Endothelial cell of umbilical vein (primary cell): ENCODE measurements around the gene NUDT4B. TPM values are rescaled to one million over a fixed set of nuclear protein-coding genes. Genes with fewer than 3 reads are reported as not detected.
"Not testable (repeated sequence)": the region's sequence is repeated elsewhere in the genome, so short reads cannot be mapped to it uniquely, and the experiment has no call there.

Experiments used
- Bru-seq: library from RNA; stranded (reverse); fragments of 400-500 nt; gene quantifications from one replicate; lab custom pipeline; 2021; lab: Mats Ljungman, UMichigan
- BruChase-seq, 2 experiments: library from RNA; stranded (reverse); fragments of 400-500 nt; gene quantifications; one replicate each; lab custom pipeline; 2021; lab: Mats Ljungman, UMichigan
- BruUV-seq: library from RNA; stranded (reverse); fragments of 400-500 nt; replicated peaks from 2 replicates; lab custom pipeline; 2021; lab: Mats Ljungman, UMichigan
- CTCF ChIA-PET: fragments of 300-600, 350-600 bp; sonication (Branson Sonifier 250); formaldehyde crosslinking; loops from one replicate; lab custom pipeline; 2021; ENCODE audit warnings: antibody characterized with exemption, inconsistent platforms; lab: Charles Lee
- POLR2A ChIA-PET: fragments of 300-600, 350-600 bp; sonication (Branson Sonifier 250); formaldehyde crosslinking; loops from one replicate; lab custom pipeline; 2021; ENCODE audit warnings: antibody characterized with exemption, inconsistent platforms; lab: Charles Lee
- DNase-seq: peaks from one replicate; pipeline ENCODE4 v3.0.0-alpha.2; 2011; ENCODE audit warnings: low read depth, low spot score
- FAIRE-seq: peaks from 2 replicates; lab custom pipeline; 2011; peaks lifted over from hg19 to GRCh38; lab: Jason Lieb, UNC
- H2AFZ ChIP-seq: 2 replicates; pipeline ENCODE4 v1.6.0; 2012; ENCODE audit warnings: low read depth, low read length, control low read depth, inconsistent platforms
- H3K27ac ChIP-seq: 2 replicates; pipeline ENCODE4 v1.5.1; 2011; ENCODE audit warnings: low read depth, mild to moderate bottlenecking, control low read depth, low read length, moderate library complexity; ENCODE audit not compliant: insufficient read depth
- H3K27me3 ChIP-seq, 2 experiments: 2 replicates each; pipeline versions ENCODE4 v1.6.0 to v1.6.1; 2011; ENCODE audit warnings: low read length in 2 of 2, mixed read lengths in 1 of 2; ENCODE audit not compliant: control insufficient read depth in 2 of 2, insufficient read depth in 2 of 2
- H3K36me3 ChIP-seq, 2 experiments: 2 replicates in 1 of 2; 3 replicates in 1 of 2; pipeline ENCODE4 v1.5.1; 2011; ENCODE audit warnings: low read length in 2 of 2, mild to moderate bottlenecking in 1 of 2, moderate library complexity in 1 of 2; ENCODE audit not compliant: control insufficient read depth in 2 of 2, insufficient read depth in 2 of 2; ENCODE audit errors: extremely low read depth in 1 of 2
- H3K4me1 ChIP-seq: 3 replicates; pipeline ENCODE4 v1.5.1; 2011; ENCODE audit warnings: mild to moderate bottlenecking, low read length; ENCODE audit not compliant: control insufficient read depth, insufficient read depth; ENCODE audit errors: extremely low read depth
- H3K4me2 ChIP-seq: 2 replicates; pipeline ENCODE4 v1.6.1; 2011; ENCODE audit warnings: low read length, control low read depth, mixed read lengths; ENCODE audit not compliant: insufficient read depth
- H3K4me3 ChIP-seq, 3 experiments: fragments of 200-600 bp in 1 of 3; sonication (generic), shearing (Covaris generic) in 1 of 3; replicated peaks in 1 of 3; 2 replicates each; pipeline ENCODE4 v1.5.1; 2011 to 2016; ENCODE audit warnings: control low read depth in 3 of 3, low read length in 3 of 3, mild to moderate bottlenecking in 2 of 3, inconsistent platforms in 1 of 3, low read depth in 1 of 3, moderate library complexity in 1 of 3; ENCODE audit not compliant: insufficient read depth in 1 of 3
- H3K79me2 ChIP-seq: 2 replicates; pipeline ENCODE4 v1.6.0; 2012; ENCODE audit warnings: low read length, inconsistent platforms; ENCODE audit not compliant: control insufficient read depth, insufficient read depth
- H3K9ac ChIP-seq: replicated peaks from 2 replicates; pipeline ENCODE3; 2011; ENCODE audit warnings: low read length, control low read depth; ENCODE audit not compliant: insufficient read depth; ENCODE audit errors: extremely low read depth
- H3K9me1 ChIP-seq: replicated peaks from 3 replicates; pipeline ENCODE4 v1.6.0; 2011; ENCODE audit warnings: mild to moderate bottlenecking, low read length; ENCODE audit not compliant: control insufficient read depth, insufficient read depth; ENCODE audit errors: extremely low read depth
- H3K9me3 ChIP-seq: replicated peaks from 2 replicates; pipeline ENCODE4 v1.5.1; 2012; ENCODE audit warnings: low read length, inconsistent platforms; ENCODE audit not compliant: control insufficient read depth, insufficient read depth
- H4K20me1 ChIP-seq: replicated peaks from 2 replicates; pipeline ENCODE3; 2011; ENCODE audit warnings: mild to moderate bottlenecking, low read length; ENCODE audit not compliant: control insufficient read depth, insufficient read depth; ENCODE audit errors: extremely low read depth
- dilution Hi-C: fragments of 300-500 bp; cut with MboI; formaldehyde crosslinking; loops from one replicate; pipeline ENCODE4 v1.15.0; 2019; ENCODE audit warnings: low sequenced_read_pairs; ENCODE audit not compliant: extremely low pct_ligation_motif_present
- intact Hi-C: fragments of 100-400 bp; cut with micrococcal nuclease; formaldehyde crosslinking; loops from one replicate; pipeline ENCODE4 v1.10.0; 2022
- long read RNA-seq: library from polyadenylated mRNA; stranded (forward); transcript quantifications from one replicate; pipeline ENCODE4 v2.0.0, GENCODE V29; 2021
- polyA minus RNA-seq, 3 experiments: library from RNA; depleted of rRNA, polyadenylated mRNA; stranded (reverse); fragments of >200 nt; gene quantifications; 1 replicate in 1 of 3; 2 replicates in 2 of 3; pipeline ENCODE4 v1.2.3, GENCODE V29; 2011
- polyA plus RNA-seq, 4 experiments: library from polyadenylated mRNA; depleted of rRNA in 3 of 4; stranded (reverse) in 3 of 4; unstranded in 1 of 4; fragments of >200 nt; gene quantifications; 2 replicates each; pipeline versions ENCODE4 v1.2.1 to v1.2.3, GENCODE V29; 2011 to 2012; ENCODE audit warnings: missing spikeins in 1 of 4
- total RNA-seq: library from RNA; stranded (reverse); gene quantifications from 2 replicates; pipeline ENCODE4 v1.2.3, GENCODE V29; 2021

Gene NUDT4B
- total RNA-seq (1.7 TPM in 1 of 2 replicates, not detected in the other), polyA plus RNA-seq (34.5 and 39.0 TPM in 2 replicates), polyA minus RNA-seq (52.2 and 69.2 TPM in 2 replicates), Bru-seq, nascent RNA (not detected), BruChase-seq, experiment 1, labeled RNA remaining after a 6-hour chase (not detected), BruChase-seq, experiment 2, labeled RNA remaining after a 2-hour chase (not detected)
- 51.6 and 67.5 TPM in 2 replicates for polyA plus RNA-seq (2011; cell fraction: cytosol; rRNA removed)
- polyA plus RNA-seq (2011; cell fraction: nucleus; rRNA removed) = 19.9 and 28.0 TPM in 2 replicates
- 6.2 and 6.7 TPM in 2 replicates for polyA plus RNA-seq (2012)
- 4.8 TPM for polyA minus RNA-seq (2011; cell fraction: cytosol; rRNA and poly(A)+ RNA removed)
- polyA minus RNA-seq (2011; cell fraction: nucleus; rRNA and poly(A)+ RNA removed) = 6.0 and 9.3 TPM in 2 replicates
- long read RNA-seq, partial matches to known transcripts = 0 of 4 reads
- long read RNA-seq, other reads (novel, unspliced or antisense) = 0 of 4 reads

DNA sequence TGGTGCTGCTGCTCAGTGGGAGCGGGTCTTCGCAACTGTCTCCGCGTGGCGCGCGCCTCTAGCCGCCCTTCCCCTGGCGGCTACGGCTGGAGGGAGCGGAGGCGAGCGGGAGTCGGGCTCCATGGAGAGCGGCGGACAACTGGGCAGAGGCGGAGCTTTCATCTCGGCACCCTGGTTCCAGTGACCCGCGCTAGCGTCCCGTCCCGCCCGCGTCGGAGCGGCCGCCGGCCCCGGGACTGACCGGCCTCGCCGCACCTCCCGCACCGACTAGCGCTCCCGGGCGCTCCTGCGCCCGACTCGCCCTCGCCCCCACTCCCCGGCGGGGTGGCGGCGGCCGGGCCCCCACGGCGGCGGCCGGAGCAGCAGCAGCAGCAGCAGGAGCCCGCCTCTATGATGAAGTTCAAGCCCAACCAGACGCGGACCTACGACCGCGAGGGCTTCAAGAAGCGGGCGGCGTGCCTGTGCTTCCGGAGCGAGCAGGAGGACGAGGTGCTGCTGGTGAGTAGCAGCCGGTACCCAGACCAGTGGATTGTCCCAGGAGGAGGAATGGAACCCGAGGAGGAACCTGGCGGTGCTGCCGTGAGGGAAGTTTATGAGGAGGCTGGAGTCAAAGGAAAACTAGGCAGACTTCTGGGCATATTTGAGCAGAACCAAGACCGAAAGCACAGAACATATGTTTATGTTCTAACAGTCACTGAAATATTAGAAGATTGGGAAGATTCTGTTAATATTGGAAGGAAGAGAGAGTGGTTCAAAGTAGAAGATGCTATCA lies at the start of gene NUDT4B:
Gene NUDT4B, plus strand, starts transcription at position 212 of the 772 bp plus-strand sequence. Its CDS starts 179 bp downstream, at position 391.
- BruUV-seq = TSS peak; percentile 33
- H3K4me1 ChIP-seq, H3K9ac ChIP-seq, H4K20me1 ChIP-seq, H3K36me3 ChIP-seq, DNase-seq, intact Hi-C loops, H3K27ac ChIP-seq, CTCF ChIA-PET, H3K4me3 ChIP-seq, H3K4me2 ChIP-seq, POLR2A ChIA-PET, H3K9me1 ChIP-seq, H3K27me3 ChIP-seq, H3K79me2 ChIP-seq, H3K9me3 ChIP-seq, H2AFZ ChIP-seq, dilution Hi-C loops: not testable (repeated sequence)
- FAIRE-seq = peak; percentile 47

DNA sequence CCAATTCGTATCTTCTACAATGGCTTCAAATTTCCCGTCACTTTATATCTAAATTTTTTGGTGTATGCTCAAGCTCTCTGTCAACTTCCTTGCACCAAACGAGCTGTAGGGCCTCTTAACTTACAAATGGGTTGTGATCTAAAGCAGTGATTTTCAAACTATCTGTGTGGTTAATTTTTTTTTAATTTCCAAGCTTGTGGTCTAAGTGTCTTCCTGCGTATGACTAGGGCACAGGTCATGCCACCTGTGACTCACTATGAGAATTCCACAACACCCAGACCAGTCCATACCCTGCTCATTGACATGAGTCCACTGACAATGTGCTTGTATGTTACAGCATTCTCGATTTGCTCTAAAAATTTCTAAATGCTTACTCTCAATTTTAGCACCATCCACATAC lies 49.2 kb upstream of the NUDT4B start:
- H3K4me2 ChIP-seq, BruUV-seq, H3K79me2 ChIP-seq, CTCF ChIA-PET, H3K9ac ChIP-seq, H3K9me3 ChIP-seq, H2AFZ ChIP-seq, H3K27me3 ChIP-seq, H4K20me1 ChIP-seq, POLR2A ChIA-PET, dilution Hi-C loops, H3K4me1 ChIP-seq, H3K27ac ChIP-seq, H3K4me3 ChIP-seq, H3K9me1 ChIP-seq, H3K36me3 ChIP-seq, intact Hi-C loops, DNase-seq, FAIRE-seq: not testable (repeated sequence)

DNA sequence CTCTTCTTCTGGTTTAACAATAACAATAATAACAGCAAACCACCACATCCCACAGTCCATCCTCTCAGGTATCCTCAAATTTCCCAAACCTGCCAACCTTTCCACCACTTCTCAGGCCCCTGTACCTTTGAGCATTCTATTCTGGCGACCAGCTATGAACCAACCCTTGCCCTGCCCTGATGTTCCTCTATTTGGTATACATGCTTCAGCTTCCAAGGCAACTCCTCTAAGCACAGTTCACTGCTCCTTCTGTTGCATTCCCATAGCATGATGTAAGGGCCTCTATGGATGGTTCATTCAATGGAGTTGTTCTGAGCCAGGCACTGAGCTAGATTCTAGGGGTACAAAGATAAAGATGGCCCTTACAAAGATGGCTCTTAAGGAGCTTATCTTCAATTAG lies 46.3 kb upstream of the NUDT4B start:
- H3K9ac ChIP-seq, H3K9me3 ChIP-seq, H3K27ac ChIP-seq, H3K4me1 ChIP-seq, dilution Hi-C loops, H3K79me2 ChIP-seq, CTCF ChIA-PET, H3K4me3 ChIP-seq, H3K27me3 ChIP-seq, DNase-seq, H3K36me3 ChIP-seq, H4K20me1 ChIP-seq, intact Hi-C loops, FAIRE-seq, H2AFZ ChIP-seq, BruUV-seq, POLR2A ChIA-PET, H3K4me2 ChIP-seq, H3K9me1 ChIP-seq: not testable (repeated sequence)
